Measurements from ENCODE around the gene TMEM242.

DNA sequence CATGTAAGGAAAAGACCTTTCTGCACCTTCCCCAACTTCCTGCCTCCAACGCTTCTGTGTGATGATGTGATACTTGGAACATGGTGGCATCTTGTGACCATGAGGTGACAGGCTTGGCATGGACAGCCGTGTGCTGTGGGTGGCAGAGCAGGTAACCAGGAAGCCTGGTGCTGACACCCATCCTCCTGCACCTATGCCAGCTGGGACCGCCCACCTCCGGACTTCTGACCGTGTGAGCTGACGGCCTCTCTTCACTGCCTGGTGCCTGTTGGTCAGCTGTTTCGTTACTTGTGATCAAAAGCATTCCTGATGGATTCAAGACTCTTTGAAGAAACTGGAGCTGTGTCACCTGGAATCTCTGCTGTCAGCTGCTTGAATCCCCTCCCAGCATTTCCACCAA is 70.3 kb downstream of the TMEM242 start:
- no peak for TF ChIP-seq GATA2 (IDR thresholded peaks at IDR 0.05; ENCODE audit: low read depth, low read length)
- no peak for TF ChIP-seq GATA3 (IDR thresholded peaks at IDR 0.05; ENCODE audit: low read depth, low read length)
